T-helper 1 cell treated with Interleukin-12 subunit alpha and Interleukin-12 subunit beta and Interleukin-4 antibody, amounts not matched to agents 30 μg/mL and 1 μg/mL, for 36 hours (primary cell): ENCODE measurements around the gene LDHD.

Experiments
- H3K27ac Mint-ChIP-seq: one replicate; pipeline ENCODE4 v1.8.0; 2021; ENCODE audit warnings: mild to moderate bottlenecking, mixed read lengths
- H3K27me3 Mint-ChIP-seq: one replicate; pipeline ENCODE4 v1.8.0; 2021; ENCODE audit warnings: low read depth, mixed read lengths
- H3K36me3 Mint-ChIP-seq: one replicate; pipeline ENCODE4 v1.8.0; 2021; ENCODE audit warnings: low read depth, mixed read lengths
- H3K4me1 Mint-ChIP-seq: one replicate; pipeline ENCODE4 v1.8.0; 2021; ENCODE audit warnings: low read depth, mixed read lengths
- H3K4me3 Mint-ChIP-seq: one replicate; pipeline ENCODE4 v1.8.0; 2021; ENCODE audit warnings: mild to moderate bottlenecking, moderate library complexity, mixed read lengths
- H3K9me3 Mint-ChIP-seq: one replicate; pipeline ENCODE4 v1.8.0; 2021; ENCODE audit warnings: mixed read lengths

The LDHD gene

GRCh38 chr16:75086688-75087374 lies 29.7 kb downstream of the LDHD start:
- no peak overlapping the region for H3K27ac Mint-ChIP-seq
- peaks cover 3% of the 10 kb centered on the region for H3K9me3 Mint-ChIP-seq
- peaks cover 66% of the 10 kb centered on the region for H3K4me1 Mint-ChIP-seq
- no peak overlapping the region for H3K4me3 Mint-ChIP-seq
- H3K36me3 Mint-ChIP-seq, result peaks cover 29% of the 10 kb centered on the region
- H3K27me3 Mint-ChIP-seq, result no peaks in the 10 kb centered on the region

GRCh38 chr16:75086281-75086680 lies 30.3 kb downstream of the LDHD start:
- peaks cover 69% of the 10 kb centered on the region for H3K4me1 Mint-ChIP-seq
- H3K9me3 Mint-ChIP-seq, result peaks cover 3% of the 10 kb centered on the region
- H3K27me3 Mint-ChIP-seq, result no peaks in the 10 kb centered on the region
- H3K36me3 Mint-ChIP-seq, result peaks cover 31% of the 10 kb centered on the region
- H3K4me3 Mint-ChIP-seq, result no peak overlapping the region
- H3K27ac Mint-ChIP-seq, result no peak overlapping the region

- Mint-ChIP-seq H3K4me3 (no peak overlapping the region), H3K27me3 (no peaks in the 10 kb centered on the region), H3K9me3 (peaks cover 3% of the 10 kb centered on the region), H3K4me1 (peaks cover 71% of the 10 kb centered on the region), H3K36me3 (peaks cover 32% of the 10 kb centered on the region), H3K27ac (peak overlapping the region; percentile 2)
Measured at GRCh38 chr16:75085556-75085955, 31.0 kb downstream of the LDHD start.

- H3K4me3 Mint-ChIP-seq, result no peak overlapping the region
- peaks cover 68% of the 10 kb centered on the region for H3K4me1 Mint-ChIP-seq
- no peak overlapping the region for H3K27ac Mint-ChIP-seq
- H3K9me3 Mint-ChIP-seq, result peaks cover 5% of the 10 kb centered on the region
- H3K27me3 Mint-ChIP-seq, result no peaks in the 10 kb centered on the region
- H3K36me3 Mint-ChIP-seq, result peaks cover 33% of the 10 kb centered on the region
Measured at GRCh38 chr16:75083813-75084212, 32.8 kb downstream of the LDHD start.

GRCh38 chr16:75081179-75081859 lies 35.3 kb downstream of the LDHD start:
- Mint-ChIP-seq H3K27ac (peak overlapping the region; percentile 8), H3K36me3 (peaks cover 43% of the 10 kb centered on the region), H3K4me3 (no peak overlapping the region), H3K27me3 (no peaks in the 10 kb centered on the region), H3K9me3 (peaks cover 12% of the 10 kb centered on the region), H3K4me1 (peaks cover 66% of the 10 kb centered on the region)

GRCh38 chr16:75080205-75081029 lies 36.2 kb downstream of the LDHD start:
- Mint-ChIP-seq H3K27ac (peak overlapping the region; percentile 24), H3K27me3 (no peaks in the 10 kb centered on the region), H3K4me1 (peaks cover 66% of the 10 kb centered on the region), H3K36me3 (peaks cover 40% of the 10 kb centered on the region), H3K4me3 (no peak overlapping the region), H3K9me3 (peaks cover 9% of the 10 kb centered on the region)

- peaks cover 33% of the 10 kb centered on the region for H3K36me3 Mint-ChIP-seq
- no peaks in the 10 kb centered on the region for H3K27me3 Mint-ChIP-seq
- no peak overlapping the region for H3K4me3 Mint-ChIP-seq
- no peak overlapping the region for H3K27ac Mint-ChIP-seq
- H3K9me3 Mint-ChIP-seq, result peaks cover 9% of the 10 kb centered on the region
- H3K4me1 Mint-ChIP-seq, result peaks cover 64% of the 10 kb centered on the region
Measured at GRCh38 chr16:75079346-75079926, 37.1 kb downstream of the LDHD start.

- peaks cover 65% of the 10 kb centered on the region for H3K4me1 Mint-ChIP-seq
Measured at GRCh38 chr16:75078886-75079285, 37.7 kb downstream of the LDHD start.

GRCh38 chr16:75075688-75076268 lies 40.8 kb downstream of the LDHD start:
- H3K4me3 Mint-ChIP-seq, result peak overlapping the region; percentile 69
- peaks cover 57% of the 10 kb centered on the region for H3K4me1 Mint-ChIP-seq

More at GRCh38 chr16:75078886-75079285, 37.7 kb downstream of the LDHD start:
- peaks cover 9% of the 10 kb centered on the region for H3K9me3 Mint-ChIP-seq
- H3K4me3 Mint-ChIP-seq, result no peak overlapping the region
- no peak overlapping the region for H3K27ac Mint-ChIP-seq
- no peaks in the 10 kb centered on the region for H3K27me3 Mint-ChIP-seq
- peaks cover 36% of the 10 kb centered on the region for H3K36me3 Mint-ChIP-seq

GRCh38 chr16:75074920-75075687 lies 41.5 kb downstream of the LDHD start:
- peaks cover 34% of the 10 kb centered on the region for H3K36me3 Mint-ChIP-seq
- H3K4me3 Mint-ChIP-seq, result peak overlapping the region; percentile 69
- H3K9me3 Mint-ChIP-seq, result peaks cover 9% of the 10 kb centered on the region
- peak overlapping the region; percentile 83 for H3K27ac Mint-ChIP-seq
- H3K4me1 Mint-ChIP-seq, result peaks cover 60% of the 10 kb centered on the region
- H3K27me3 Mint-ChIP-seq, result no peaks in the 10 kb centered on the region

More at GRCh38 chr16:75075688-75076268, 40.8 kb downstream of the LDHD start:
- Mint-ChIP-seq H3K36me3 (peaks cover 32% of the 10 kb centered on the region), H3K27ac (peak overlapping the region; percentile 83), H3K27me3 (no peaks in the 10 kb centered on the region), H3K9me3 (peaks cover 9% of the 10 kb centered on the region)

- Mint-ChIP-seq H3K27me3 (no peaks in the 10 kb centered on the region), H3K4me3 (peak overlapping the region; percentile 55), H3K36me3 (peaks cover 38% of the 10 kb centered on the region), H3K4me1 (peaks cover 60% of the 10 kb centered on the region), H3K27ac (peak overlapping the region; percentile 70), H3K9me3 (peaks cover 9% of the 10 kb centered on the region)
Measured at GRCh38 chr16:75074304-75074793, 42.2 kb downstream of the LDHD start.

- peak overlapping the region; percentile 55 for H3K4me3 Mint-ChIP-seq
- H3K36me3 Mint-ChIP-seq, result peaks cover 40% of the 10 kb centered on the region
- H3K9me3 Mint-ChIP-seq, result peaks cover 6% of the 10 kb centered on the region
- peak overlapping the region; percentile 70 for H3K27ac Mint-ChIP-seq
- H3K4me1 Mint-ChIP-seq, result peaks cover 59% of the 10 kb centered on the region
- H3K27me3 Mint-ChIP-seq, result no peaks in the 10 kb centered on the region
Measured at GRCh38 chr16:75073545-75074303, 42.9 kb downstream of the LDHD start.
